ENCODE data around the gene ANKRD11.
"Not testable (repeated sequence)": the region's sequence is repeated elsewhere in the genome, so short reads cannot be mapped to it uniquely, and the experiment has no call there.

The ANKRD11 gene

GRCh38 chr16:89334988-89335802 is 155.2 kb downstream of the ANKRD11 start:
- Histone ChIP-seq H3K27me3 (ENCODE audit: insufficient read depth, low read depth) (no peaks in the 10 kb centered on the region), H3K27ac (no peak overlapping the region), H3K36me3 (ENCODE audit: insufficient read depth) (no peaks in the 10 kb centered on the region), H4K20me1 (ENCODE audit: insufficient read depth) (peaks cover 72% of the 10 kb centered on the region), H3K4me3 (IDR thresholded peaks at IDR 0.05; ENCODE audit: insufficient read depth, low read depth, low read length) (no peak overlapping the region), H3K4me1 (ENCODE audit: low read depth, poor library complexity, severe bottlenecking) (peaks cover 27% of the 10 kb centered on the region), H3K79me2 (ENCODE audit: insufficient read depth, low read depth) (peaks cover 98% of the 10 kb centered on the region), H3K9ac (no peak overlapping the region), H2AFZ (ENCODE audit: low read depth) (no peak overlapping the region), H3K4me2 (no peak overlapping the region)
- no peak for TF ChIP-seq CTCF (conservative IDR thresholded peaks at IDR 0.05; ENCODE audit: low read depth, low read length)

- peak overlapping the region; percentile 13; the same call in 1 of the 2 replicates for H3K4me2 ChIP-seq
- H3K27ac ChIP-seq = no peak overlapping the region; the same call in 1 of the 2 replicates
- no peak overlapping the region for H2AFZ ChIP-seq (ENCODE audit: low read depth)
- no peaks in the 10 kb centered on the region for H3K27me3 ChIP-seq (ENCODE audit: insufficient read depth, low read depth)
- peaks cover 97% of the 10 kb centered on the region for H3K79me2 ChIP-seq (ENCODE audit: insufficient read depth, low read depth)
- H3K4me3 ChIP-seq (IDR thresholded peaks at IDR 0.05; ENCODE audit: insufficient read depth, low read depth, low read length) = no peak overlapping the region
- no peak overlapping the region for H3K9ac ChIP-seq
- no peaks in the 10 kb centered on the region for H3K36me3 ChIP-seq (ENCODE audit: insufficient read depth)
- H4K20me1 ChIP-seq (ENCODE audit: insufficient read depth) = peaks cover 69% of the 10 kb centered on the region
- TF ChIP-seq CTCF (conservative IDR thresholded peaks at IDR 0.05; ENCODE audit: low read depth, low read length) = no peak
- peaks cover 26% of the 10 kb centered on the region for H3K4me1 ChIP-seq (ENCODE audit: low read depth, poor library complexity, severe bottlenecking)
Measured at GRCh38 chr16:89334461-89334860, 155.9 kb downstream of the ANKRD11 start.

GRCh38 chr16:89334050-89334449 is 156.3 kb downstream of the ANKRD11 start:
- Histone ChIP-seq H2AFZ (ENCODE audit: low read depth) (no peak overlapping the region), H3K9ac (no peak overlapping the region), H3K79me2 (ENCODE audit: insufficient read depth, low read depth) (peaks cover 97% of the 10 kb centered on the region), H4K20me1 (ENCODE audit: insufficient read depth) (peaks cover 70% of the 10 kb centered on the region), H3K27me3 (ENCODE audit: insufficient read depth, low read depth) (no peaks in the 10 kb centered on the region), H3K4me2 (peak overlapping the region; percentile 13; the same call in 1 of the 2 replicates), H3K36me3 (ENCODE audit: insufficient read depth) (no peaks in the 10 kb centered on the region), H3K27ac (no peak overlapping the region; the same call in 1 of the 2 replicates), H3K4me3 (IDR thresholded peaks at IDR 0.05; ENCODE audit: insufficient read depth, low read depth, low read length) (no peak overlapping the region), H3K4me1 (ENCODE audit: low read depth, poor library complexity, severe bottlenecking) (peaks cover 25% of the 10 kb centered on the region)
- TF ChIP-seq CTCF (conservative IDR thresholded peaks at IDR 0.05; ENCODE audit: low read depth, low read length) = no peak

- Histone ChIP-seq H3K4me1 (ENCODE audit: low read depth, poor library complexity, severe bottlenecking) (peaks cover 22% of the 10 kb centered on the region), H3K79me2 (ENCODE audit: insufficient read depth, low read depth) (peaks cover 97% of the 10 kb centered on the region), H4K20me1 (ENCODE audit: insufficient read depth) (peaks cover 65% of the 10 kb centered on the region)
- H3K4me2 ChIP-seq; H3K36me3 ChIP-seq (ENCODE audit: insufficient read depth); H3K27me3 ChIP-seq (ENCODE audit: insufficient read depth, low read depth); H3K9ac ChIP-seq; H3K4me3 ChIP-seq (IDR thresholded peaks at IDR 0.05; ENCODE audit: insufficient read depth, low read depth, low read length); H3K27ac ChIP-seq; H2AFZ ChIP-seq (ENCODE audit: low read depth): not testable (repeated sequence)
- peak; percentile 58 for TF ChIP-seq CTCF (conservative IDR thresholded peaks at IDR 0.05; ENCODE audit: low read depth, low read length)
Measured at GRCh38 chr16:89333401-89334001, 156.9 kb downstream of the ANKRD11 start.

Measured in KMS-11 (cell line).